ENCODE data around the gene TYSND1.
"Not testable (repeated sequence)": the region's sequence is repeated elsewhere in the genome, so short reads cannot be mapped to it uniquely, and the experiment has no call there.

The TYSND1 gene

GRCh38 chr10:70106958-70107791 is 39.3 kb downstream of the TYSND1 start:
- no peak for DNase-seq

GRCh38 chr10:70101668-70102067 is 44.8 kb downstream of the TYSND1 start:
- no peak for DNase-seq

GRCh38 chr10:70101068-70101562 is 45.4 kb downstream of the TYSND1 start:
- DNase-seq = not testable (repeated sequence)

GRCh38 chr10:70098271-70098670 is 48.2 kb downstream of the TYSND1 start:
- no peak for DNase-seq

- no peak for DNase-seq
Measured at GRCh38 chr10:70097459-70097858, 49.0 kb downstream of the TYSND1 start.

- no peak for DNase-seq
Measured at GRCh38 chr10:70096705-70097420, 49.6 kb downstream of the TYSND1 start.

- DNase-seq = no peak
Measured at GRCh38 chr10:70096016-70096704, 50.3 kb downstream of the TYSND1 start.

GRCh38 chr10:70094250-70094649 is 52.2 kb downstream of the TYSND1 start:
- DNase-seq = no peak

- DNase-seq = no peak
Measured at GRCh38 chr10:70093335-70093944, 53.1 kb downstream of the TYSND1 start.

- DNase-seq = no peak
Measured at GRCh38 chr10:70092389-70092718, 54.1 kb downstream of the TYSND1 start.

- no peak for DNase-seq
Measured at GRCh38 chr10:70090951-70091350, 55.5 kb downstream of the TYSND1 start.

GRCh38 chr10:70090013-70090412 is 56.5 kb downstream of the TYSND1 start:
- no peak for DNase-seq

- DNase-seq = no peak
Measured at GRCh38 chr10:70088308-70088698, 58.2 kb downstream of the TYSND1 start.

All from activated CD4-positive, CD25-positive, alpha-beta regulatory T cell treated with anti-CD3 and anti-CD28 coated beads, Interleukin-2, amount 50 U/mL, for 72 hours (primary cell).